Hematopoietic multipotent progenitor cell treated with erythropoietin and hydrocortisone succinate and interleukin-3 and kit ligand, for 6 days (in vitro differentiated cells): ENCODE data around the gene CHMP1A.
A peak's percentile ranks its signal among the peaks of the same experiment; 100 is the strongest.
"Not testable (repeated sequence)": the region's sequence is repeated elsewhere in the genome, so short reads cannot be mapped to it uniquely, and the experiment has no call there.

ENCODE experiments used
- DNase-seq: peaks from one replicate; pipeline ENCODE4 v3.0.0-alpha.2; 2015

Gene CHMP1A

GRCh38 chr16:89657442-89658220 is at the start of gene CHMP1A, which contains the start of gene SPATA33:
TSS of gene CHMP1A (minus strand) at chr16:89657708. CDS start at chr16:89657588, 120 bp downstream.
TSS of gene SPATA33 (plus strand) at chr16:89657836. CDS start at chr16:89657912, 76 bp downstream.
- peak; percentile 92 for DNase-seq

- no peak for DNase-seq
These were observed 49.2 kb upstream of the CHMP1A start for GRCh38 chr16:89706518-89707260.

GRCh38 chr16:89705006-89705405 is 47.5 kb upstream of the CHMP1A start:
- no peak for DNase-seq

GRCh38 chr16:89704281-89704680 is 46.8 kb upstream of the CHMP1A start:
- DNase-seq = no peak

- DNase-seq = peak; percentile 98
These were observed 44.2 kb upstream of the CHMP1A start, which contains the start of gene SPATA2L for GRCh38 chr16:89701425-89702406. TSS of gene SPATA2L (minus strand) at chr16:89701705. CDS start at chr16:89701232, 473 bp downstream.

GRCh38 chr16:89700649-89701424 is 43.3 kb upstream of the CHMP1A start:
- peak; percentile 77 for DNase-seq

GRCh38 chr16:89700100-89700648 is 42.7 kb upstream of the CHMP1A start:
- DNase-seq = peak; percentile 100

GRCh38 chr16:89699629-89700099 is 42.2 kb upstream of the CHMP1A start:
- not testable (repeated sequence) for DNase-seq

GRCh38 chr16:89698717-89699116 is 41.2 kb upstream of the CHMP1A start:
- DNase-seq = not testable (repeated sequence)

- DNase-seq = no peak
These were observed 40.3 kb upstream of the CHMP1A start for GRCh38 chr16:89697616-89698331.

GRCh38 chr16:89697161-89697615 is 39.7 kb upstream of the CHMP1A start:
- DNase-seq = no peak

GRCh38 chr16:89696670-89697128 is 39.2 kb upstream of the CHMP1A start:
- peak; percentile 50 for DNase-seq

- DNase-seq = no peak
These were observed 38.6 kb upstream of the CHMP1A start for GRCh38 chr16:89695875-89696669.

- no peak for DNase-seq
These were observed 37.8 kb upstream of the CHMP1A start for GRCh38 chr16:89695086-89695874.

GRCh38 chr16:89694784-89695085 is 37.2 kb upstream of the CHMP1A start:
- DNase-seq = not testable (repeated sequence)

- peak; percentile 76 for DNase-seq
These were observed 36.6 kb upstream of the CHMP1A start for GRCh38 chr16:89693931-89694783.

- DNase-seq = no peak
These were observed 35.8 kb upstream of the CHMP1A start for GRCh38 chr16:89693289-89693731.
